Measurements from ENCODE around the gene PNPLA6.

- TF ChIP-seq POLR2AphosphoS5 (IDR thresholded peaks at IDR 0.05; ENCODE audit: low read depth, low read length) (no peak), TAF1 (IDR thresholded peaks at IDR 0.05; ENCODE audit: borderline replicate concordance, insufficient read depth, low read length) (no peak), REST (IDR thresholded peaks at IDR 0.05; ENCODE audit: insufficient read depth in 1 of 2, low read depth in 2 of 2, low read length in 2 of 2) (no peak), FOXP2 (optimal IDR thresholded peaks at IDR 0.05; ENCODE audit: borderline replicate concordance, extremely low read depth, extremely low read length, insufficient read depth) (no peak)
Observed at GRCh38 chr19:7560255-7560654, 24.7 kb downstream of the PNPLA6 start.

Data from PFSK-1 (cell line).